Stimulated activated CD4-positive, alpha-beta T cell treated with anti-CD3 and anti-CD28 coated beads, Interleukin-4, amount 100 ng/mL, for 24 hours (primary cell): ENCODE measurements around the gene SCYGR3.
"Not testable (repeated sequence)": the region's sequence is repeated elsewhere in the genome, so short reads cannot be mapped to it uniquely, and the experiment has no call there.

Experiments used
- DNase-seq: peaks from one replicate; pipeline ENCODE4 v3.0.0-alpha.2; 2020

The SCYGR3 gene

GRCh38 chr2:227612546-227613271 lies 1.9 kb downstream of the SCYGR3 start:
- DNase-seq = no peak

GRCh38 chr2:227610123-227610522 lies 4.5 kb downstream of the SCYGR3 start:
- DNase-seq = no peak

- no peak for DNase-seq
Measured at GRCh38 chr2:227608561-227609338, 5.9 kb downstream of the SCYGR3 start.

GRCh38 chr2:227607941-227608340 lies 6.7 kb downstream of the SCYGR3 start:
- no peak for DNase-seq

GRCh38 chr2:227606476-227606875 lies 8.2 kb downstream of the SCYGR3 start:
- DNase-seq = no peak

GRCh38 chr2:227602358-227602757 lies 12.3 kb downstream of the SCYGR3 start:
- DNase-seq = no peak

- DNase-seq = not testable (repeated sequence)
Measured at GRCh38 chr2:227598835-227599503, 15.7 kb downstream of the SCYGR3 start, which contains the start of gene SCYGR2. TSS of gene SCYGR2 (plus strand) at chr2:227598893. CDS start at chr2:227598893, 0 bp downstream.

GRCh38 chr2:227597998-227598397 lies 16.6 kb downstream of the SCYGR3 start:
- no peak for DNase-seq

GRCh38 chr2:227597036-227597435 lies 17.6 kb downstream of the SCYGR3 start:
- no peak for DNase-seq

- DNase-seq = no peak
Measured at GRCh38 chr2:227595797-227596196, 18.8 kb downstream of the SCYGR3 start.

GRCh38 chr2:227592694-227593387 lies 21.8 kb downstream of the SCYGR3 start:
- DNase-seq = no peak

GRCh38 chr2:227582369-227582768 lies 32.3 kb downstream of the SCYGR3 start:
- no peak for DNase-seq

- DNase-seq = no peak
Measured at GRCh38 chr2:227579791-227580190, 34.8 kb downstream of the SCYGR3 start.

- DNase-seq = no peak
Measured at GRCh38 chr2:227578642-227579041, 36.0 kb downstream of the SCYGR3 start.

GRCh38 chr2:227577555-227577954 lies 37.1 kb downstream of the SCYGR3 start:
- no peak for DNase-seq

GRCh38 chr2:227576812-227577211 lies 37.8 kb downstream of the SCYGR3 start:
- DNase-seq = no peak

- DNase-seq = no peak
Measured at GRCh38 chr2:227576110-227576509, 38.5 kb downstream of the SCYGR3 start.

GRCh38 chr2:227570615-227571014 lies 44.0 kb downstream of the SCYGR3 start:
- DNase-seq = no peak

- DNase-seq = no peak
Measured at GRCh38 chr2:227568852-227569169, 45.8 kb downstream of the SCYGR3 start.

GRCh38 chr2:227566012-227566411 lies 48.6 kb downstream of the SCYGR3 start:
- DNase-seq = no peak

- no peak for DNase-seq
Measured at GRCh38 chr2:227565080-227565479, 49.6 kb downstream of the SCYGR3 start.
